KMS-11 (cell line): ENCODE measurements around the gene SEPTIN2.
"Not testable (repeated sequence)": the region's sequence is repeated elsewhere in the genome, so short reads cannot be mapped to it uniquely, and the experiment has no call there.

ENCODE experiments used
- H2AFZ ChIP-seq: fragments of 200-600 bp; sonication (generic); 2 replicates; pipeline ENCODE4 v1.6.1; 2016; ENCODE audit warnings: antibody characterized with exemption, mixed run types, low read depth
- H3K27ac ChIP-seq: fragments of 200-600 bp; sonication (generic); 2 replicates; pipeline ENCODE4 v1.6.1; 2016; ENCODE audit warnings: mild to moderate bottlenecking, mixed run types
- H3K27me3 ChIP-seq: fragments of 200-600 bp; sonication (generic); 2 replicates; pipeline ENCODE4 v1.6.1; 2017; ENCODE audit warnings: mild to moderate bottlenecking, low read depth, mixed run types, moderate library complexity; ENCODE audit not compliant: insufficient read depth
- H3K36me3 ChIP-seq: fragments of 200-600 bp; sonication (generic); 2 replicates; pipeline ENCODE4 v1.6.1; 2017; ENCODE audit warnings: mild to moderate bottlenecking, mixed run types; ENCODE audit not compliant: insufficient read depth
- H3K4me1 ChIP-seq: fragments of 200-600 bp; sonication (generic); 2 replicates; pipeline ENCODE4 v1.6.1; 2016; ENCODE audit warnings: mild to moderate bottlenecking, low read depth, mixed run types; ENCODE audit not compliant: poor library complexity, severe bottlenecking
- H3K4me2 ChIP-seq: fragments of 200-600 bp; sonication (generic); 2 replicates; pipeline ENCODE4 v1.7.0; 2016; ENCODE audit warnings: mild to moderate bottlenecking, mixed run types
- H3K4me3 ChIP-seq: fragments of 200-600 bp; sonication (generic); IDR thresholded peaks from 2 replicates; pipeline ENCODE4 v1.6.1; 2017; ENCODE audit warnings: low read depth, low read length, mixed read lengths; ENCODE audit not compliant: insufficient read depth
- H3K79me2 ChIP-seq: fragments of 200-600 bp; sonication (generic); 2 replicates; pipeline ENCODE4 v1.6.1; 2016; ENCODE audit warnings: low read depth, mixed run types; ENCODE audit not compliant: insufficient read depth
- H3K9ac ChIP-seq: fragments of 200-600 bp; sonication (generic); 2 replicates; pipeline ENCODE4 v1.6.1; 2016; ENCODE audit warnings: mild to moderate bottlenecking, mixed run types
- H4K20me1 ChIP-seq: fragments of 200-600 bp; sonication (generic); 2 replicates; pipeline ENCODE4 v1.6.1; 2016; ENCODE audit warnings: mild to moderate bottlenecking, mixed run types; ENCODE audit not compliant: insufficient read depth
- CTCF ChIP-seq: fragments of 200-600 bp; sonication (generic); conservative IDR thresholded peaks from 2 replicates; pipeline ENCODE4 v1.6.1; 2017; ENCODE audit warnings: low read depth, mild to moderate bottlenecking, antibody characterized with exemption, low read length, moderate library complexity, mixed read lengths

Gene SEPTIN2

GRCh38 chr2:241393524-241394196, 77.9 kb downstream of the SEPTIN2 start:
- Histone ChIP-seq H3K4me2 (no peak overlapping the region), H2AFZ (no peak overlapping the region), H3K4me3 (no peak overlapping the region), H3K36me3 (no peaks in the 10 kb centered on the region), H3K27me3 (no peaks in the 10 kb centered on the region), H3K4me1 (no peaks in the 10 kb centered on the region), H3K27ac (no peak overlapping the region), H3K9ac (no peak overlapping the region), H3K79me2 (no peaks in the 10 kb centered on the region; the same call in 1 of the 2 replicates), H4K20me1 (no peaks in the 10 kb centered on the region)
- TF ChIP-seq CTCF: no peak

GRCh38 chr2:241396809-241397208, 81.1 kb downstream of the SEPTIN2 start:
- not testable (repeated sequence) for H3K36me3 ChIP-seq, H2AFZ ChIP-seq, H3K4me2 ChIP-seq, H3K27ac ChIP-seq, H3K9ac ChIP-seq, H3K27me3 ChIP-seq, H3K4me1 ChIP-seq, H3K79me2 ChIP-seq, H4K20me1 ChIP-seq, H3K4me3 ChIP-seq

GRCh38 chr2:241399941-241400922, 84.5 kb downstream of the SEPTIN2 start:
- Histone ChIP-seq H4K20me1 (no peaks in the 10 kb centered on the region), H3K27me3 (no peaks in the 10 kb centered on the region), H3K27ac (no peak overlapping the region), H3K9ac (no peak overlapping the region), H2AFZ (no peak overlapping the region), H3K4me1 (no peaks in the 10 kb centered on the region), H3K4me2 (no peak overlapping the region), H3K36me3 (no peaks in the 10 kb centered on the region), H3K79me2 (0 out of 2 replicates have a peak, but pooled peaks cover 4% of the 10 kb centered on the region), H3K4me3 (no peak overlapping the region)
- no peak for TF ChIP-seq CTCF
